GM18499 (cell line): Measurements from ENCODE around the gene DENND4B.
"Not testable (repeated sequence)": the region's sequence is repeated elsewhere in the genome, so short reads cannot be mapped to it uniquely, and the experiment has no call there.

ENCODE experiments used
- ATAC-seq: cut with Tn5 transposase; IDR thresholded peaks from one replicate; pipeline ENCODE4 v1.9.1; 2021; ENCODE audit warnings: moderate number of reproducible peaks; ENCODE audit not compliant: insufficient read depth, unreplicated experiment

DENND4B gene

GRCh38 chr1:153905908-153906307, 40.6 kb downstream of the DENND4B start:
- not testable (repeated sequence) for ATAC-seq

- ATAC-seq, result no peak
Measured at GRCh38 chr1:153903841-153904455, 42.6 kb downstream of the DENND4B start.

GRCh38 chr1:153899509-153899908, 47.0 kb downstream of the DENND4B start:
- no peak for ATAC-seq

GRCh38 chr1:153895866-153896265, 50.7 kb downstream of the DENND4B start:
- not testable (repeated sequence) for ATAC-seq

- not testable (repeated sequence) for ATAC-seq
Measured at GRCh38 chr1:153891042-153891441, 55.5 kb downstream of the DENND4B start.

GRCh38 chr1:153888533-153888932, 58.0 kb downstream of the DENND4B start:
- ATAC-seq, result no peak

GRCh38 chr1:153886127-153886526, 60.4 kb downstream of the DENND4B start:
- no peak for ATAC-seq

- ATAC-seq, result no peak
Measured at GRCh38 chr1:153883223-153883622, 63.3 kb downstream of the DENND4B start.

- no peak for ATAC-seq
Measured at GRCh38 chr1:153882296-153882912, 64.1 kb downstream of the DENND4B start.

GRCh38 chr1:153881751-153882150, 64.8 kb downstream of the DENND4B start:
- no peak for ATAC-seq

GRCh38 chr1:153880962-153881361, 65.6 kb downstream of the DENND4B start:
- no peak for ATAC-seq

- ATAC-seq, result no peak
Measured at GRCh38 chr1:153880024-153880423, 66.5 kb downstream of the DENND4B start.
